Smooth muscle cell (in vitro differentiated cells): ENCODE measurements around the gene FBXO47. TPM values are rescaled to one million over a fixed set of nuclear protein-coding genes. Genes with fewer than 3 reads are reported as not detected.
"Not testable (repeated sequence)": the region's sequence is repeated elsewhere in the genome, so short reads cannot be mapped to it uniquely, and the experiment has no call there.

Source experiments
- DNase-seq: peaks from one replicate; lab custom pipeline; 2025; ENCODE audit not compliant: unreplicated experiment; lab: John Stamatoyannopoulos, UW
- H2AFZ ChIP-seq: fragments of 200-600 bp; sonication (generic); 2 replicates; pipeline ENCODE4 v1.6.0; 2016; ENCODE audit warnings: antibody characterized with exemption, low read depth, mild to moderate bottlenecking
- H3F3A ChIP-seq: fragments of 200-600 bp; sonication (generic); 2 replicates; pipeline ENCODE4 v1.6.0; 2017; ENCODE audit warnings: antibody characterized with exemption, low read depth
- H3K27ac ChIP-seq: fragments of 200-600 bp; sonication (generic); 2 replicates; pipeline ENCODE4 v1.5.1; 2016; ENCODE audit warnings: low read depth, mild to moderate bottlenecking
- H3K27me3 ChIP-seq: fragments of 200-600 bp; sonication (generic); 2 replicates; pipeline ENCODE4 v1.6.1; 2016; ENCODE audit warnings: low read depth, mild to moderate bottlenecking
- H3K36me3 ChIP-seq: fragments of 200-600 bp; sonication (generic); 2 replicates; pipeline ENCODE4 v1.5.1; 2016; ENCODE audit warnings: low read depth
- H3K4me1 ChIP-seq: fragments of 200-600 bp; sonication (generic); 2 replicates; pipeline ENCODE4 v1.5.1; 2016; ENCODE audit warnings: low read depth
- H3K4me2 ChIP-seq: fragments of 200-600 bp; sonication (generic); 2 replicates; pipeline ENCODE4 v1.6.0; 2016; ENCODE audit warnings: mild to moderate bottlenecking
- H3K4me3 ChIP-seq: fragments of 200-600 bp; sonication (generic); 2 replicates; pipeline ENCODE4 v1.5.1; 2016; ENCODE audit warnings: mild to moderate bottlenecking
- H3K79me2 ChIP-seq: fragments of 200-600 bp; sonication (generic); 2 replicates; pipeline ENCODE4 v1.6.0; 2016; ENCODE audit warnings: low read depth, mild to moderate bottlenecking
- H3K9ac ChIP-seq: fragments of 200-600 bp; sonication (generic); 2 replicates; pipeline ENCODE4 v1.6.0; 2016; ENCODE audit warnings: low read depth
- H3K9me3 ChIP-seq: fragments of 200-600 bp; sonication (generic); replicated peaks from 2 replicates; pipeline ENCODE4 v1.5.1; 2016; ENCODE audit warnings: low read depth
- H4K20me1 ChIP-seq: fragments of 200-600 bp; sonication (generic); 2 replicates; pipeline ENCODE4 v1.6.0; 2016; ENCODE audit warnings: low read depth
- WGBS: methylation state at CpG from one replicate; pipeline ENCODE4 v1.1.7; 2016; ENCODE audit warnings: low lambda C conversion rate; 5-methylcytosine and 5-hydroxymethylcytosine counted together
- polyA plus RNA-seq: library from polyadenylated mRNA; unstranded; fragments of >200 nt; fragmentation: Nextera tagmentation; extraction: Ambion mirVana; gene quantifications from 2 replicates; pipeline ENCODE4 v1.2.1, GENCODE V29; 2016
- total RNA-seq: library from RNA; depleted of rRNA; stranded (reverse); fragments of >200 nt; gene quantifications from 2 replicates; pipeline ENCODE4 v1.2.3, GENCODE V29; 2014
- TF ChIP-seq, protein P1 (sequence below): fragments of 200-600 bp; sonication (generic); IDR thresholded peaks from 2 replicates; pipeline ENCODE4 v1.5.1; 2017; ENCODE audit warnings: borderline replicate concordance, mild to moderate bottlenecking, antibody characterized with exemption; ENCODE audit not compliant: insufficient read depth, poor library complexity, severe bottlenecking

Gene FBXO47
- total and polyA plus RNA-seq, 2 experiments from 2014 or later: not detected

DNA sequence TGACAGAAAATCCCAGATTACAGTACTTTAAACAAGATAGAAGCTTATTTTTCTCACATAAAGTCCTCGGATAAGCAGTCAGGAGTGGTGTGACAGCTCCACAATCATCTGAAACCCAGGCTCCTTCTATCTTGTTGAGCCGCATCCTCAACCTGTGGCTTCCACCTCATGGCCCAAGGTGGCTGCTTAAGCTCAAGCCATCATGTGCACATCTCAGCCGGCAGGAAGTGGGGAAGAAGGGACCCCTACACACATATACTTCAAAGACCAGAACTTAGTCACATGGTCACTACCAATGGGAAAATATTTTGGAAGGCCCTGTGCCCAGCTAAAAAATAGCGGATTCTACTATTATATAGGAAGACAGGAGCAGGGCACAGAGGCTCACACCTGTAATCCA lies 11.0 kb upstream of the FBXO47 start:
- TF ChIP-seq, protein P1, sequence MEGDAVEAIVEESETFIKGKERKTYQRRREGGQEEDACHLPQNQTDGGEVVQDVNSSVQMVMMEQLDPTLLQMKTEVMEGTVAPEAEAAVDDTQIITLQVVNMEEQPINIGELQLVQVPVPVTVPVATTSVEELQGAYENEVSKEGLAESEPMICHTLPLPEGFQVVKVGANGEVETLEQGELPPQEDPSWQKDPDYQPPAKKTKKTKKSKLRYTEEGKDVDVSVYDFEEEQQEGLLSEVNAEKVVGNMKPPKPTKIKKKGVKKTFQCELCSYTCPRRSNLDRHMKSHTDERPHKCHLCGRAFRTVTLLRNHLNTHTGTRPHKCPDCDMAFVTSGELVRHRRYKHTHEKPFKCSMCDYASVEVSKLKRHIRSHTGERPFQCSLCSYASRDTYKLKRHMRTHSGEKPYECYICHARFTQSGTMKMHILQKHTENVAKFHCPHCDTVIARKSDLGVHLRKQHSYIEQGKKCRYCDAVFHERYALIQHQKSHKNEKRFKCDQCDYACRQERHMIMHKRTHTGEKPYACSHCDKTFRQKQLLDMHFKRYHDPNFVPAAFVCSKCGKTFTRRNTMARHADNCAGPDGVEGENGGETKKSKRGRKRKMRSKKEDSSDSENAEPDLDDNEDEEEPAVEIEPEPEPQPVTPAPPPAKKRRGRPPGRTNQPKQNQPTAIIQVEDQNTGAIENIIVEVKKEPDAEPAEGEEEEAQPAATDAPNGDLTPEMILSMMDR: no peak
- H3K36me3 ChIP-seq: no peaks in the 10 kb centered on the region
- H3K4me3 ChIP-seq: no peak overlapping the region
- H3K4me1 ChIP-seq: no peaks in the 10 kb centered on the region
- H3K27me3 ChIP-seq: no peaks in the 10 kb centered on the region
- H3K4me2 ChIP-seq: no peak overlapping the region
- no peak overlapping the region for H3K9ac ChIP-seq
- no peaks in the 10 kb centered on the region for H4K20me1 ChIP-seq
- no peak overlapping the region for H3K27ac ChIP-seq
- H3F3A ChIP-seq: peaks cover 5% of the 10 kb centered on the region
- WGBS: 97% methylated on average over 4 of the region's 4 CpGs
- DNase-seq: no peak
- H3K79me2 ChIP-seq: no peaks in the 10 kb centered on the region
- no peak overlapping the region for H2AFZ ChIP-seq
- H3K9me3 ChIP-seq: no peaks in the 10 kb centered on the region

DNA sequence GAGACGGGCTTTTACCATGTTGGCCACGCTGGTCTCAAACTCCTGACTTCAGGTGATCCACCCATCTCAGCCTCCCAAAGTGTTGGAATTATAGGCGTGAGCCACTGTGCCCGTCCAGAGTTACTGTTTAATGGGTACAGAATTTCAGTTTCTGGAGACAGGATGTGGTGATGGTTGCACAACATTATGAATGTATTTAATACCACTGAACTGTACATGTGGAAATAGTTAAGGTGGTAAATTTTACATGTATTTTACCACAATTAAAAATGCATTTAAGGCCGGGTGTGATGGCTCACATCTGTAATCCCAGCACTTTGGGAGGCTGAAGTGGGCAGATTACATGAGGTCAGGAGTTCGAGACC lies 9.0 kb upstream of the FBXO47 start:
- H3F3A ChIP-seq, H3K27me3 ChIP-seq, H2AFZ ChIP-seq, DNase-seq, H3K36me3 ChIP-seq, H4K20me1 ChIP-seq, H3K79me2 ChIP-seq, H3K4me3 ChIP-seq, H3K9me3 ChIP-seq, H3K9ac ChIP-seq, H3K4me1 ChIP-seq, H3K27ac ChIP-seq, H3K4me2 ChIP-seq: not testable (repeated sequence)
- 73% methylated on average over 6 of the region's 6 CpGs for WGBS

DNA sequence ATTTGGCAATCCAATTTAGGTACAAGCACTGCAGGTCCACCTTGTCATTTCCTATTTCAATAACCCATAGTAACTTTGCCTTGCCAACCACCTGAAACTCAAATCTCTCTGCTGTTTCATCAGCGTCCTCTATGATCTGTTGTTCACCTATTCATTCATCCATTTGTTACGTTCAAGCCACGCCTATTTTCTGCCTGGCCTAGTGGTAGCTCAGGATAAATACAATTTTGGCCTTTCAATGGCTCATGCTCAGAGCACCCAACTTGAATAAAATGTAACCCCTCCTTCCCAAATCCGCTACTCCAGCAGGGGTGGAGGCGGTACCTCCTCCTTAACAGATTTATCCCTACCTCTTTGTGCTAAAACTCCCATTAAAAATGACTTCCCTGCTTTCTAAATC lies 3.6 kb upstream of the FBXO47 start:
- H3K27ac ChIP-seq: no peak overlapping the region
- H3F3A ChIP-seq: no peaks in the 10 kb centered on the region
- H3K4me2 ChIP-seq: no peak overlapping the region
- 86% methylated on average over 5 of the region's 5 CpGs for WGBS
- H2AFZ ChIP-seq: no peak overlapping the region
- no peaks in the 10 kb centered on the region for H3K36me3 ChIP-seq
- no peaks in the 10 kb centered on the region for H3K27me3 ChIP-seq
- no peaks in the 10 kb centered on the region for H3K4me1 ChIP-seq
- no peaks in the 10 kb centered on the region for H3K79me2 ChIP-seq
- H4K20me1 ChIP-seq: no peaks in the 10 kb centered on the region
- DNase-seq: no peak
- TF ChIP-seq, protein P1: no peak
- no peaks in the 10 kb centered on the region for H3K9me3 ChIP-seq
- no peak overlapping the region for H3K4me3 ChIP-seq
- H3K9ac ChIP-seq: no peak overlapping the region

DNA sequence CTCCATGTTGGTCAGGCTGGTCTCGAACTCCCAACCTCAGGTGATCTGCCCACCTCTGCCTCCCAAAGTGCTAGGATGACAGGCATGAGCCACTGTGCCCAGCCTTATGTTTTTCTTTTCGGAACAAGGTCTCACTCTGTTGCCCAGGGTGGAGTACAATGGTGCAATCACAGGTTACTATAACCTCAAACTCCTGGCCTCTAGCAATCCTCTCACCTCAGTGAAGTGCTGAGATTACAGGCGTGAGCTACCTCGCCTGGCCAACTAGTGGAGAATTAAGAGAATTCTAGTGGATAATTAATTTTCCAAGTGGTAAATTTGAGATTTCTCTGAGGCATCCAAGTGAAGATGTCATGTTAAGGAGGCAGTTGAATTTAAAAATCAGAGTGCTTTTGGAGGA lies 2.9 kb upstream of the FBXO47 start:
- TF ChIP-seq, protein P1: no peak
- H3K27me3 ChIP-seq: no peaks in the 10 kb centered on the region
- H2AFZ ChIP-seq: no peak overlapping the region
- H3K4me1 ChIP-seq: no peaks in the 10 kb centered on the region
- no peak overlapping the region for H3K4me3 ChIP-seq
- no peak overlapping the region for H3K4me2 ChIP-seq
- no peaks in the 10 kb centered on the region for H3F3A ChIP-seq
- no peak overlapping the region for H3K27ac ChIP-seq
- no peaks in the 10 kb centered on the region for H3K36me3 ChIP-seq
- no peaks in the 10 kb centered on the region for H4K20me1 ChIP-seq
- H3K79me2 ChIP-seq: no peaks in the 10 kb centered on the region
- no peak overlapping the region for H3K9ac ChIP-seq
- WGBS: 80% methylated on average over 4 of the region's 4 CpGs
- no peak for DNase-seq
- no peaks in the 10 kb centered on the region for H3K9me3 ChIP-seq
